GM12878 (cell line): ENCODE results near the gene ETV2. TPM values are rescaled to one million over a fixed set of nuclear protein-coding genes. Genes with fewer than 3 reads are reported as not detected.

Experiments
- BCL11A ChIP-seq: IDR thresholded peaks from 2 replicates; pipeline ENCODE4 v1.6.1; 2011; ENCODE audit warnings: low read depth, low read length
- CEBPB ChIP-seq, 2 experiments: fragments of 150-350 bp in 1 of 2; IDR thresholded peaks; 2 replicates each; pipeline ENCODE4 v1.6.1; 2012 to 2014; ENCODE audit warnings: low read depth in 2 of 2, low read length in 2 of 2, borderline replicate concordance in 1 of 2, inconsistent platforms in 1 of 2
- HDAC6 ChIP-seq: fragments of 200-600 bp; sonication (generic); IDR thresholded peaks from one replicate; pipeline ENCODE4 v1.8.0; 2017; ENCODE audit warnings: antibody characterized with exemption; ENCODE audit not compliant: unreplicated experiment
- JUND ChIP-seq: IDR thresholded peaks from 2 replicates; pipeline ENCODE4 v1.6.1; 2012; ENCODE audit warnings: low read depth, mild to moderate bottlenecking, low read length, improper control_type of control experiment, moderate library complexity
- MYC ChIP-seq: IDR thresholded peaks from 2 replicates; pipeline ENCODE4 v1.6.1; 2011; ENCODE audit warnings: mild to moderate bottlenecking, low read length, moderate library complexity, inconsistent platforms; ENCODE audit not compliant: insufficient read depth, insufficient replicate concordance, insufficient read length, severe bottlenecking
- NRF1 ChIP-seq: conservative IDR thresholded peaks from 2 replicates; pipeline ENCODE4 v1.6.1; 2011; ENCODE audit warnings: mild to moderate bottlenecking, low read depth, low read length, improper control_type of control experiment
- RAD21 ChIP-seq: IDR thresholded peaks from 2 replicates; pipeline ENCODE4 v1.6.1; 2011; ENCODE audit warnings: mild to moderate bottlenecking, low read depth, low read length, moderate library complexity; ENCODE audit not compliant: insufficient read depth
- RBBP5 ChIP-seq: fragments of 200-600 bp; sonication (generic); conservative IDR thresholded peaks from 2 replicates; pipeline ENCODE4 v1.6.1; 2016
- RUNX3 ChIP-seq: IDR thresholded peaks from 2 replicates; pipeline ENCODE4 v1.6.1; 2012; ENCODE audit warnings: low read length, inconsistent platforms
- SIX5 ChIP-seq: IDR thresholded peaks from 2 replicates; pipeline ENCODE4 v1.6.1; 2011; ENCODE audit warnings: mild to moderate bottlenecking, low read depth, low read length, moderate library complexity; ENCODE audit not compliant: severe bottlenecking
- SP1 ChIP-seq: IDR thresholded peaks from one replicate; pipeline ENCODE4 v1.6.1; 2011; ENCODE audit warnings: low read depth, low read length
- SREBF1 ChIP-seq: IDR thresholded peaks from 2 replicates; pipeline ENCODE4 v1.6.1; 2012; ENCODE audit warnings: mild to moderate bottlenecking, low read length
- SRF ChIP-seq, 2 experiments: IDR thresholded peaks; 2 replicates each; pipeline ENCODE4 v1.6.1; 2011; ENCODE audit warnings: low read depth in 2 of 2, low read length in 2 of 2, mild to moderate bottlenecking in 1 of 2, moderate library complexity in 1 of 2
- WRNIP1 ChIP-seq: IDR thresholded peaks from 2 replicates; pipeline ENCODE4 v1.6.1; 2011; ENCODE audit warnings: low read depth, low read length, improper control_type of control experiment, borderline replicate concordance
- YY1 ChIP-seq: IDR thresholded peaks from 2 replicates; pipeline ENCODE4 v1.6.1; 2011; ENCODE audit warnings: low read depth, mild to moderate bottlenecking, low read length
- ZNF274 ChIP-seq: IDR thresholded peaks from one replicate; pipeline ENCODE4 v1.8.0; 2011; ENCODE audit not compliant: insufficient read length, insufficient read depth
- ZNF622 ChIP-seq: fragments of 450-650 bp; IDR thresholded peaks from 2 replicates; pipeline ENCODE4 v1.6.1; 2017; ENCODE audit warnings: mild to moderate bottlenecking, inconsistent platforms
- polyA plus RNA-seq, 11 experiments: library from polyadenylated mRNA; depleted of rRNA in 4 of 11; unstranded in 6 of 11; stranded (reverse) in 5 of 11; fragments of >200 nt; fragmentation: Nextera tagmentation in 4 of 11; fragmentation: Illumina TruSeq in 1 of 11; extraction: Ambion mirVana in 4 of 11; extraction: Trizol in 1 of 11; gene quantifications; 1 replicate in 1 of 11; 2 replicates in 10 of 11; pipeline versions ENCODE4 v1.2.1 to v1.2.3, GENCODE V29; 2011 to 2016; ENCODE audit warnings: inconsistent platforms in 2 of 11, missing spikeins in 2 of 11, low read depth in 1 of 11
- total RNA-seq, 4 experiments: library from RNA; depleted of rRNA in 3 of 4; stranded (reverse); fragments of >200 nt in 3 of 4; fragmentation: Illumina TruSeq in 1 of 4; extraction: Trizol in 1 of 4; gene quantifications; 2 replicates each; pipeline versions ENCODE4 v1.2.1 to v1.2.3, GENCODE V29; 2013 to 2021
- TF ChIP-seq, protein P1 (sequence below): fragments of 450-650 bp; formaldehyde crosslinking; IDR thresholded peaks from 2 replicates; pipeline ENCODE4 v1.5.0; 2022; ENCODE audit warnings: mild to moderate bottlenecking, missing genetic modification characterization
- TF ChIP-seq, protein P2 (sequence below): fragments of 450-650 bp; IDR thresholded peaks from 2 replicates; pipeline ENCODE4 v1.6.1; 2017; ENCODE audit warnings: mild to moderate bottlenecking, moderate library complexity
- TF ChIP-seq, protein P3 (sequence below): fragments of 450-650 bp; IDR thresholded peaks from 2 replicates; pipeline ENCODE4 v1.6.1; 2016; ENCODE audit warnings: mild to moderate bottlenecking

The ETV2 gene
- total and polyA plus RNA-seq, 10 of the 15 experiments (the other 5 are each of a cell fraction or from before 2014, with no cell fraction given): 0.10 to 1.4 (median 0.54) TPM; not detected in 1

DNA sequence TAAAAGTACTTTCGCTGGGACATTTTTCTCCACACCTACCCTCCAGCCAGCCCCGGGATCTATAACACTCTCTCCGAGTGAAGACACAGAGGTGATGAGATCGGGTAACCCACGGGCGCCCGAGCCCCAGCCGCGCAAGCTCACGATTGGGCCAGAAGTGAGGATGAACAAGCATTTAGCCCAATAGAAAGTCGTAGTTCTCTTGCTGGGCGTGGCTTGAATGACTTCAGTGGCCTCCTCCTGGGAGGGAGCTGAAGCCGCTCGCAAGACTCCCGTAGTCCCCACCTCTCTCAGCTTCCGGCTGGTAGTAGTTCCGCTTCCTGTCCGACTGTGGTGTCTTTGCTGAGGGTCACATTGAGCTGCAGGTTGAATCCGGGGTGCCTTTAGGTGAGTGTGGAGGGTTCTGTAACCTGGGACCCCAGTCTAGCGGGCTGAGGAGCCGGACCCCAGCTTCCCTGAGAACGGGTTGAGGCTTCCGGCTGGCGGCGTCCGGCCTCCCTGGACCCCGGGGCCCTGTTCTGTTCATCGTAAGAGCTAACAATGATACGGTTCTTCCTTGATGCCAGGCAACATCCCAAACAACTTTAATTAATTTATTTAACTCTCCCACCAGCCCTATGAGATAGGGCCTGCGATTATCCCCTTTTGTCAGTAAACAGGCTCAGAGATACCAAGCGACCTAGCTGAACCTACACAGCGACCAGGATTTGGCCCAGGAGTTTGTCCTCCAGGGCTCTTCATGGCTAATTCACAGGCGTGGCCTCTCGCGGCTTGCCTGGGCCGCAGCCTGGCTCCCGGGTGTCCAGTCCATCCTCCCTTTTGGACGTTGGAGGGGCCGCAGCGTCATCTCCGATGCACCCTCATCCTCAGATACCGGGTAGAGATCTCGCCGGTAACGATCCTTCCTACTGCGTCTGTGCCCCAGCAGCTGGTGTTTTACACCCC lies 6.7 kb downstream of the ETV2 start, which contains the start of gene COX6B1 (continued):
- TF ChIP-seq, protein P1, sequence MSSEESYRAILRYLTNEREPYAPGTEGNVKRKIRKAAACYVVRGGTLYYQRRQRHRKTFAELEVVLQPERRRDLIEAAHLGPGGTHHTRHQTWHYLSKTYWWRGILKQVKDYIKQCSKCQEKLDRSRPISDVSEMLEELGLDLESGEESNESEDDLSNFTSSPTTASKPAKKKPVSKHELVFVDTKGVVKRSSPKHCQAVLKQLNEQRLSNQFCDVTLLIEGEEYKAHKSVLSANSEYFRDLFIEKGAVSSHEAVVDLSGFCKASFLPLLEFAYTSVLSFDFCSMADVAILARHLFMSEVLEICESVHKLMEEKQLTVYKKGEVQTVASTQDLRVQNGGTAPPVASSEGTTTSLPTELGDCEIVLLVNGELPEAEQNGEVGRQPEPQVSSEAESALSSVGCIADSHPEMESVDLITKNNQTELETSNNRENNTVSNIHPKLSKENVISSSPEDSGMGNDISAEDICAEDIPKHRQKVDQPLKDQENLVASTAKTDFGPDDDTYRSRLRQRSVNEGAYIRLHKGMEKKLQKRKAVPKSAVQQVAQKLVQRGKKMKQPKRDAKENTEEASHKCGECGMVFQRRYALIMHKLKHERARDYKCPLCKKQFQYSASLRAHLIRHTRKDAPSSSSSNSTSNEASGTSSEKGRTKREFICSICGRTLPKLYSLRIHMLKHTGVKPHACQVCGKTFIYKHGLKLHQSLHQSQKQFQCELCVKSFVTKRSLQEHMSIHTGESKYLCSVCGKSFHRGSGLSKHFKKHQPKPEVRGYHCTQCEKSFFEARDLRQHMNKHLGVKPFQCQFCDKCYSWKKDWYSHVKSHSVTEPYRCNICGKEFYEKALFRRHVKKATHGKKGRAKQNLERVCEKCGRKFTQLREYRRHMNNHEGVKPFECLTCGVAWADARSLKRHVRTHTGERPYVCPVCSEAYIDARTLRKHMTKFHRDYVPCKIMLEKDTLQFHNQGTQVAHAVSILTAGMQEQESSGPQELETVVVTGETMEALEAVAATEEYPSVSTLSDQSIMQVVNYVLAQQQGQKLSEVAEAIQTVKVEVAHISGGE (CRISPR knock-in tag): no peak
- TF ChIP-seq CEBPB (IDR thresholded peaks at IDR 0.05; ENCODE audit: borderline replicate concordance in 1 of 2, low read depth in 2 of 2, low read length in 2 of 2): no peak
- no peak for TF ChIP-seq SREBF1
- no peak for TF ChIP-seq JUND
- TF ChIP-seq SIX5: peak; percentile 2
- no peak for TF ChIP-seq RAD21
- TF ChIP-seq SP1: peak; percentile 97
- TF ChIP-seq ZNF274: no peak
- TF ChIP-seq, protein P2, sequence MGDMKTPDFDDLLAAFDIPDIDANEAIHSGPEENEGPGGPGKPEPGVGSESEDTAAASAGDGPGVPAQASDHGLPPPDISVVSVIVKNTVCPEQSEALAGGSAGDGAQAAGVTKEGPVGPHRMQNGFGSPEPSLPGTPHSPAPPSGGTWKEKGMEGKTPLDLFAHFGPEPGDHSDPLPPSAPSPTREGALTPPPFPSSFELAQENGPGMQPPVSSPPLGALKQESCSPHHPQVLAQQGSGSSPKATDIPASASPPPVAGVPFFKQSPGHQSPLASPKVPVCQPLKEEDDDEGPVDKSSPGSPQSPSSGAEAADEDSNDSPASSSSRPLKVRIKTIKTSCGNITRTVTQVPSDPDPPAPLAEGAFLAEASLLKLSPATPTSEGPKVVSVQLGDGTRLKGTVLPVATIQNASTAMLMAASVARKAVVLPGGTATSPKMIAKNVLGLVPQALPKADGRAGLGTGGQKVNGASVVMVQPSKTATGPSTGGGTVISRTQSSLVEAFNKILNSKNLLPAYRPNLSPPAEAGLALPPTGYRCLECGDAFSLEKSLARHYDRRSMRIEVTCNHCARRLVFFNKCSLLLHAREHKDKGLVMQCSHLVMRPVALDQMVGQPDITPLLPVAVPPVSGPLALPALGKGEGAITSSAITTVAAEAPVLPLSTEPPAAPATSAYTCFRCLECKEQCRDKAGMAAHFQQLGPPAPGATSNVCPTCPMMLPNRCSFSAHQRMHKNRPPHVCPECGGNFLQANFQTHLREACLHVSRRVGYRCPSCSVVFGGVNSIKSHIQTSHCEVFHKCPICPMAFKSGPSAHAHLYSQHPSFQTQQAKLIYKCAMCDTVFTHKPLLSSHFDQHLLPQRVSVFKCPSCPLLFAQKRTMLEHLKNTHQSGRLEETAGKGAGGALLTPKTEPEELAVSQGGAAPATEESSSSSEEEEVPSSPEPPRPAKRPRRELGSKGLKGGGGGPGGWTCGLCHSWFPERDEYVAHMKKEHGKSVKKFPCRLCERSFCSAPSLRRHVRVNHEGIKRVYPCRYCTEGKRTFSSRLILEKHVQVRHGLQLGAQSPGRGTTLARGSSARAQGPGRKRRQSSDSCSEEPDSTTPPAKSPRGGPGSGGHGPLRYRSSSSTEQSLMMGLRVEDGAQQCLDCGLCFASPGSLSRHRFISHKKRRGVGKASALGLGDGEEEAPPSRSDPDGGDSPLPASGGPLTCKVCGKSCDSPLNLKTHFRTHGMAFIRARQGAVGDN: peak; percentile 47; the same call in 1 of the 2 replicates
- TF ChIP-seq NRF1: 0 out of 2 replicates have a peak, but pooled peaks have one; percentile 20
- 0 out of 2 replicates have a peak, but pooled peaks have one; percentile 11 for TF ChIP-seq YY1
- TF ChIP-seq ZNF622: no peak
- TF ChIP-seq, protein P3, sequence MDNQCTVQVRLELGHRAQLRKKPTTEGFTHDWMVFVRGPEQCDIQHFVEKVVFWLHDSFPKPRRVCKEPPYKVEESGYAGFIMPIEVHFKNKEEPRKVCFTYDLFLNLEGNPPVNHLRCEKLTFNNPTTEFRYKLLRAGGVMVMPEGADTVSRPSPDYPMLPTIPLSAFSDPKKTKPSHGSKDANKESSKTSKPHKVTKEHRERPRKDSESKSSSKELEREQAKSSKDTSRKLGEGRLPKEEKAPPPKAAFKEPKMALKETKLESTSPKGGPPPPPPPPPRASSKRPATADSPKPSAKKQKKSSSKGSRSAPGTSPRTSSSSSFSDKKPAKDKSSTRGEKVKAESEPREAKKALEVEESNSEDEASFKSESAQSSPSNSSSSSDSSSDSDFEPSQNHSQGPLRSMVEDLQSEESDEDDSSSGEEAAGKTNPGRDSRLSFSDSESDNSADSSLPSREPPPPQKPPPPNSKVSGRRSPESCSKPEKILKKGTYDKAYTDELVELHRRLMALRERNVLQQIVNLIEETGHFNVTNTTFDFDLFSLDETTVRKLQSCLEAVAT: no peak
- TF ChIP-seq HDAC6: no peak
- no peak for TF ChIP-seq BCL11A
- TF ChIP-seq RUNX3: peak; percentile 47
- no peak for TF ChIP-seq RBBP5
- no peak for TF ChIP-seq SRF (IDR thresholded peaks at IDR 0.05; ENCODE audit: low read depth in 2 of 2, low read length in 2 of 2)
- TF ChIP-seq MYC: no peak
- no peak for TF ChIP-seq WRNIP1
